ENCODE data around the gene PLCZ1.
"Not testable (repeated sequence)": the region's sequence is repeated elsewhere in the genome, so short reads cannot be mapped to it uniquely, and the experiment has no call there.

Gene PLCZ1

GRCh38 chr12:18737819-18738218 is at the start of gene PLCZ1, which contains the start of gene CAPZA3:
Gene PLCZ1 (minus strand): TSS chr12:18738012. CDS start chr12:18737371, 641 bp downstream.
Gene CAPZA3 (plus strand): TSS chr12:18738119. CDS start chr12:18738269, 150 bp downstream.
- DNase-seq (ENCODE audit: low spot score), result no peak

- not testable (repeated sequence) for DNase-seq (ENCODE audit: low spot score)
Measured at GRCh38 chr12:18785465-18785864, 47.7 kb upstream of the PLCZ1 start.

- DNase-seq (ENCODE audit: low spot score), result no peak
Measured at GRCh38 chr12:18782827-18783226, 45.0 kb upstream of the PLCZ1 start.

- not testable (repeated sequence) for DNase-seq (ENCODE audit: low spot score)
Measured at GRCh38 chr12:18766479-18766878, 28.7 kb upstream of the PLCZ1 start.

- no peak for DNase-seq (ENCODE audit: low spot score)
Measured at GRCh38 chr12:18755341-18755740, 17.5 kb upstream of the PLCZ1 start.

GRCh38 chr12:18754124-18754707 is 16.4 kb upstream of the PLCZ1 start:
- DNase-seq (ENCODE audit: low spot score), result no peak

- DNase-seq (ENCODE audit: low spot score), result no peak
Measured at GRCh38 chr12:18753481-18754123, 15.8 kb upstream of the PLCZ1 start.

- DNase-seq (ENCODE audit: low spot score), result no peak
Measured at GRCh38 chr12:18752947-18753346, 15.1 kb upstream of the PLCZ1 start.

GRCh38 chr12:18752280-18752920 is 14.6 kb upstream of the PLCZ1 start:
- DNase-seq (ENCODE audit: low spot score), result peak; percentile 87

GRCh38 chr12:18751866-18752265 is 14.1 kb upstream of the PLCZ1 start:
- no peak for DNase-seq (ENCODE audit: low spot score)

GRCh38 chr12:18750085-18750484 is 12.3 kb upstream of the PLCZ1 start:
- DNase-seq (ENCODE audit: low spot score), result peak; percentile 15

- peak; percentile 13 for DNase-seq (ENCODE audit: low spot score)
Measured at GRCh38 chr12:18749386-18749957, 11.7 kb upstream of the PLCZ1 start.

- DNase-seq (ENCODE audit: low spot score), result peak; percentile 82
Measured at GRCh38 chr12:18747895-18748294, 10.1 kb upstream of the PLCZ1 start.

GRCh38 chr12:18731156-18731555 is 6.7 kb downstream of the PLCZ1 start:
- no peak for DNase-seq (ENCODE audit: low spot score)

- DNase-seq (ENCODE audit: low spot score), result peak; percentile 4
Measured at GRCh38 chr12:18723752-18724151, 14.1 kb downstream of the PLCZ1 start.

- no peak for DNase-seq (ENCODE audit: low spot score)
Measured at GRCh38 chr12:18721452-18721851, 16.4 kb downstream of the PLCZ1 start.

- DNase-seq (ENCODE audit: low spot score), result no peak
Measured at GRCh38 chr12:18720690-18721089, 17.1 kb downstream of the PLCZ1 start.

GRCh38 chr12:18719922-18720510 is 17.8 kb downstream of the PLCZ1 start:
- no peak for DNase-seq (ENCODE audit: low spot score)

GRCh38 chr12:18718462-18718861 is 19.4 kb downstream of the PLCZ1 start:
- DNase-seq (ENCODE audit: low spot score), result no peak

GRCh38 chr12:18716236-18716635 is 21.6 kb downstream of the PLCZ1 start:
- DNase-seq (ENCODE audit: low spot score), result no peak

GRCh38 chr12:18706798-18707197 is 31.0 kb downstream of the PLCZ1 start:
- DNase-seq (ENCODE audit: low spot score), result no peak

GRCh38 chr12:18703911-18704310 is 33.9 kb downstream of the PLCZ1 start:
- DNase-seq (ENCODE audit: low spot score), result no peak

- DNase-seq (ENCODE audit: low spot score), result no peak
Measured at GRCh38 chr12:18703321-18703720, 34.5 kb downstream of the PLCZ1 start.

All from AG08395 (cell line).